ENCODE data around the gene SBF2.

- TF ChIP-seq SIN3A (IDR thresholded peaks at IDR 0.05; ENCODE audit: borderline replicate concordance, insufficient read depth, low read length), result no peak
- no peak for TF ChIP-seq POLR2AphosphoS5 (IDR thresholded peaks at IDR 0.05; ENCODE audit: low read depth, low read length)
These were observed 202.5 kb downstream of the SBF2 start for GRCh38 chr11:10091314-10092045.

All from PFSK-1 (cell line).